ENCODE measurements around the gene TGFBR3. TPM values are rescaled to one million over a fixed set of nuclear protein-coding genes. Genes with fewer than 3 reads are reported as not detected.
A peak's percentile ranks its signal among the peaks of the same experiment; 100 is the strongest.

Gene TGFBR3
- total RNA-seq, 1 experiment from 2014 or later: 2.4 TPM

GRCh38 chr1:91846007-91846638 lies 39.8 kb downstream of the TGFBR3 start:
- no peaks in the 10 kb centered on the region for H3K4me1 ChIP-seq (ENCODE audit: insufficient read depth, low read length)
- no peak overlapping the region for H4K8ac ChIP-seq (replicated peaks; ENCODE audit: insufficient read length, low read depth, low read length)
- no peaks in the 10 kb centered on the region for H3K23me2 ChIP-seq (ENCODE audit: insufficient read length, low read depth, low read length, poor library complexity, severe bottlenecking)
- no peak overlapping the region for H3K14ac ChIP-seq (ENCODE audit: insufficient read depth, low read length)
- no peak overlapping the region for H3K56ac ChIP-seq (ENCODE audit: insufficient read length, low read depth, low read length)
- H3K79me1 ChIP-seq (ENCODE audit: insufficient read depth, low read depth, low read length, poor library complexity, severe bottlenecking): no peaks in the 10 kb centered on the region
- H3K9me3 ChIP-seq (ENCODE audit: control insufficient read depth, low read depth, low read length): no peaks in the 10 kb centered on the region
- H3K4me1 Mint-ChIP-seq: peaks cover 6% of the 10 kb centered on the region in 2 experiments
- no peak overlapping the region for H3K4me2 ChIP-seq (ENCODE audit: insufficient read depth, insufficient read length, low read length)
- H3K27ac Mint-ChIP-seq: peak overlapping the region in 2 of 3 experiments; percentile 15 to 37; a peak in 2 of 7 replicates
- no peak overlapping the region for H2BK15ac ChIP-seq (ENCODE audit: low read depth, low read length)
- no peaks in the 10 kb centered on the region for H3K27me3 ChIP-seq (ENCODE audit: insufficient read depth, low read length)
- H2BK5ac ChIP-seq (ENCODE audit: insufficient read length, low read length): no peak overlapping the region
- H3K4me3 Mint-ChIP-seq: no peak overlapping the region
- no peak overlapping the region for H3K4ac ChIP-seq (ENCODE audit: low read depth, low read length)
- H3K79me2 ChIP-seq (ENCODE audit: insufficient read depth, low read length): no peaks in the 10 kb centered on the region
- H2AFZ ChIP-seq (ENCODE audit: low read length): no peak overlapping the region
- no peak overlapping the region for H2BK120ac ChIP-seq (ENCODE audit: low read depth, low read length, poor library complexity, severe bottlenecking)
- no peak overlapping the region for H2BK20ac ChIP-seq (ENCODE audit: low read depth, low read length, poor library complexity, severe bottlenecking)
- TF ChIP-seq CTCF (conservative IDR thresholded peaks at IDR 0.05): no peak
- no peak overlapping the region for H3K23ac ChIP-seq (ENCODE audit: insufficient read length, low read depth, low read length)
- H4K91ac ChIP-seq (ENCODE audit: insufficient read length, low read depth, low read length): no peak overlapping the region
- H4K20me1 ChIP-seq (ENCODE audit: control insufficient read depth, insufficient read depth, insufficient read length): no peaks in the 10 kb centered on the region
- H3K9ac ChIP-seq (ENCODE audit: extremely low read depth, insufficient read length, low read length): no peak overlapping the region
- H3K27ac ChIP-seq (ENCODE audit: insufficient read length, low read depth, low read length): no peak overlapping the region
- WGBS (ENCODE audit: extremely low coverage, insufficient read length, low lambda C conversion rate): no CpG with 5 or more reads among the region's 6 CpGs
- H3K9me3 Mint-ChIP-seq: no peaks in the 10 kb centered on the region
- H2BK12ac ChIP-seq (ENCODE audit: insufficient read length, low read depth, low read length): no peak overlapping the region
- H3K36me3 Mint-ChIP-seq (ENCODE audit: insufficient read depth in 1 of 3, low read depth in 3 of 3): no peaks in the 10 kb centered on the region
- H3K27me3 Mint-ChIP-seq (ENCODE audit: low read depth): no peaks in the 10 kb centered on the region
- H2AK5ac ChIP-seq (ENCODE audit: insufficient read length, low read length): no peak overlapping the region
- H4K5ac ChIP-seq (ENCODE audit: insufficient read length, low read depth, low read length): no peak overlapping the region
- DNase-seq: no peak
- H3K18ac ChIP-seq (ENCODE audit: insufficient read length, low read depth, low read length): no peak overlapping the region
- H3T11ph ChIP-seq (ENCODE audit: low read length): no peak overlapping the region
